ENCODE measurements around the gene VSNL1.

VSNL1 gene

DNA sequence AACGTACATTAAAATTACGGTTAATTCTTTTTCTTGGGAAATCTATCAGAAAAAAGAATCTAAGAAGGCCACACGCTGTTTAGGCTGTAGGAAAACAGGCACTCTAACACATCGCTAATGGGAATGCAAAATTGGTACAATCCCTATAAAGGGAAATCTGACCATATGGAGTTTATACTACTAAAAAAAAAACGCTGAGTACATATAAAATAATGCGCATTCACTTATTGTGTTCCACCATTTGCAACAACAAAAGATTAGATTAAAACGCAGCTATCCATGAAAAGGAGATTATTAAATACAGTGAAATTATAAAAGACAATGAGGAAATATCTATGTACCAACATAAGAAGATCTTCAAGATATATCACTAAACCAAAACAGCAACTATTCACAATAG is 150.3 kb downstream of the VSNL1 start:
- DNase-seq (ENCODE audit: low read depth in 2 of 2) = no peak
